Measurements from ENCODE around the gene GARS1.

DNA sequence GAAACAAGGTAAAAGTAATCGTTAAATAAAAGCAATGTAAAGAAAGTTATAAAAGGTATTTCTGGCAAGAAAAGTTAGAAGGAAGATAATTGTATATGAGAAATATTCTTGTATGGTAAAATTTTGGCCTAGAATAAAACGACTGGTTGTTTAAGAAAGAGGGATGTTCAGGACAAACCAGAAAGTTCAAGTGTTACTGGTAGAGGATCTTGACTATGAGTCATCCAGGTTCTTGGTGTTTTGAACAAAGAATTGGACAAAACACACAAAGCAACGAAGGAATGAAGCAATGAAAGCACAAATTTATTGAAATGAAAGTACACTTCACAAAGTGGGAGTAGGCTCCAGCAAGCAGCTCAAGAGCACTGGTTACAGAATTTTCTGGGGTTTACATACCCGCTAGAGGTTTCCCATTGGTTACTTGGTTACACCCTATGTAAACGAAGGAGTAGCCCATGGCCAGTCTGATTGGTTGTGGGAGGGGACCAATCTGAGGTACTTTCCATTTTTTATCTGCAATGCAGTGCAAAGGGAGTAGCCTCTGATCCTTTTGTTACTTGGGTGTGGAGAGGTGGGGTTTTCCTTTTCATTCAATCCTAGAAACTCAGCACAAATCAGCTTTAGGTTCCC, 22.4 kb upstream of the GARS1 start:
- TF ChIP-seq, protein P1, sequence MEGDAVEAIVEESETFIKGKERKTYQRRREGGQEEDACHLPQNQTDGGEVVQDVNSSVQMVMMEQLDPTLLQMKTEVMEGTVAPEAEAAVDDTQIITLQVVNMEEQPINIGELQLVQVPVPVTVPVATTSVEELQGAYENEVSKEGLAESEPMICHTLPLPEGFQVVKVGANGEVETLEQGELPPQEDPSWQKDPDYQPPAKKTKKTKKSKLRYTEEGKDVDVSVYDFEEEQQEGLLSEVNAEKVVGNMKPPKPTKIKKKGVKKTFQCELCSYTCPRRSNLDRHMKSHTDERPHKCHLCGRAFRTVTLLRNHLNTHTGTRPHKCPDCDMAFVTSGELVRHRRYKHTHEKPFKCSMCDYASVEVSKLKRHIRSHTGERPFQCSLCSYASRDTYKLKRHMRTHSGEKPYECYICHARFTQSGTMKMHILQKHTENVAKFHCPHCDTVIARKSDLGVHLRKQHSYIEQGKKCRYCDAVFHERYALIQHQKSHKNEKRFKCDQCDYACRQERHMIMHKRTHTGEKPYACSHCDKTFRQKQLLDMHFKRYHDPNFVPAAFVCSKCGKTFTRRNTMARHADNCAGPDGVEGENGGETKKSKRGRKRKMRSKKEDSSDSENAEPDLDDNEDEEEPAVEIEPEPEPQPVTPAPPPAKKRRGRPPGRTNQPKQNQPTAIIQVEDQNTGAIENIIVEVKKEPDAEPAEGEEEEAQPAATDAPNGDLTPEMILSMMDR (IDR thresholded peaks at IDR 0.05), result no peak
- TF ChIP-seq POLR2A (IDR thresholded peaks at IDR 0.05), result no peak
